Left lung (tissue), 10 donors: ENCODE measurements around the gene FBXO4. TPM values are rescaled to one million over a fixed set of nuclear protein-coding genes. Genes with fewer than 3 reads are reported as not detected.

Experiments
- ATAC-seq: fragments of 200-7000 bp; cut with Tn5 transposase; one replicate; pipeline ENCODE4 v1.9.1; 2020; ENCODE audit warnings: moderate library complexity
- DNase-seq, 4 donors: peaks; one replicate each; pipeline ENCODE4 v3.0.0-alpha.2; 2013 to 2020
- H3K27ac ChIP-seq, 2 donors: fragments of 200-600 bp; sonication (generic) in 1 of 2; one replicate each; pipeline versions ENCODE4 v1.5.0 to v1.8.0; 2020 to 2021
- H3K27me3 ChIP-seq, 2 donors: fragments of 200-600 bp; sonication (generic) in 1 of 2; one replicate each; pipeline versions ENCODE4 v1.5.0 to v1.8.0; 2020 to 2021
- H3K36me3 ChIP-seq, 2 donors: fragments of 200-600 bp; sonication (generic) in 1 of 2; one replicate each; pipeline versions ENCODE4 v1.5.0 to v1.8.0; 2020 to 2021
- H3K4me1 ChIP-seq, 2 donors: fragments of 200-600 bp; one replicate each; pipeline ENCODE4 v1.8.0; 2021
- H3K4me3 ChIP-seq, 2 donors: fragments of 200-600 bp; sonication (generic) in 1 of 2; one replicate each; pipeline versions ENCODE4 v1.5.0 to v1.8.0; 2020 to 2021; ENCODE audit warnings: mild to moderate bottlenecking in 1 of 2
- H3K9me3 ChIP-seq, 2 donors: fragments of 200-600 bp; sonication (generic) in 1 of 2; one replicate each; pipeline versions ENCODE4 v1.5.0 to v1.8.0; 2020 to 2021
- intact Hi-C, 2 donors: fragments of 100-400 bp; cut with DNase I; formaldehyde crosslinking; loops; one replicate each; pipeline versions ENCODE4 v1.11.2 to v1.14.2; 2022
- polyA plus RNA-seq, 6 donors: library from polyadenylated mRNA; unstranded; fragments of 120-200 nt; gene quantifications; one replicate each; pipeline ENCODE4 v1.2.1, GENCODE V29; 2013; ENCODE audit not compliant: insufficient read length in 6 of 6
- total RNA-seq, 2 donors: library from RNA; stranded (reverse); fragmentation: NEBNext Ultra II Directional; extraction: Animal tissue kit (Norgen Biotek cat#: 25700); gene quantifications; one replicate each; pipeline ENCODE4 v1.2.1, GENCODE V29; 2021
- TF ChIP-seq, protein P1 (sequence below), 2 donors: fragments of 200-600 bp; sonication (generic) in 1 of 2; IDR thresholded peaks; one replicate each; pipeline versions ENCODE4 v1.5.0 to v1.8.0; 2021; ENCODE audit warnings: antibody characterized with exemption in 2 of 2
- donor health status: DM: no; HTN: yes; CAD: no.
- donor health status: DM: no; HTN: no; CAD: no.

Gene FBXO4
- total and polyA plus RNA-seq, 8 donors: 6.4 to 23.9 (median 20.0) TPM

GRCh38 chr5:41921874-41922273 is 3.2 kb upstream of the FBXO4 start:
- TF ChIP-seq, protein P1, sequence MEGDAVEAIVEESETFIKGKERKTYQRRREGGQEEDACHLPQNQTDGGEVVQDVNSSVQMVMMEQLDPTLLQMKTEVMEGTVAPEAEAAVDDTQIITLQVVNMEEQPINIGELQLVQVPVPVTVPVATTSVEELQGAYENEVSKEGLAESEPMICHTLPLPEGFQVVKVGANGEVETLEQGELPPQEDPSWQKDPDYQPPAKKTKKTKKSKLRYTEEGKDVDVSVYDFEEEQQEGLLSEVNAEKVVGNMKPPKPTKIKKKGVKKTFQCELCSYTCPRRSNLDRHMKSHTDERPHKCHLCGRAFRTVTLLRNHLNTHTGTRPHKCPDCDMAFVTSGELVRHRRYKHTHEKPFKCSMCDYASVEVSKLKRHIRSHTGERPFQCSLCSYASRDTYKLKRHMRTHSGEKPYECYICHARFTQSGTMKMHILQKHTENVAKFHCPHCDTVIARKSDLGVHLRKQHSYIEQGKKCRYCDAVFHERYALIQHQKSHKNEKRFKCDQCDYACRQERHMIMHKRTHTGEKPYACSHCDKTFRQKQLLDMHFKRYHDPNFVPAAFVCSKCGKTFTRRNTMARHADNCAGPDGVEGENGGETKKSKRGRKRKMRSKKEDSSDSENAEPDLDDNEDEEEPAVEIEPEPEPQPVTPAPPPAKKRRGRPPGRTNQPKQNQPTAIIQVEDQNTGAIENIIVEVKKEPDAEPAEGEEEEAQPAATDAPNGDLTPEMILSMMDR (IDR thresholded peaks at IDR 0.05): no peak
- Histone ChIP-seq H3K9me3 (no peaks in the 10 kb centered on the region), H3K4me1 (peaks cover 0 to 17% of the 10 kb centered on the region in 2 donors), H3K4me3 (no peak overlapping the region), H3K27me3 (no peaks in the 10 kb centered on the region), H3K36me3 (peaks cover 0 to 40% of the 10 kb centered on the region in 2 donors), H3K27ac (no peak overlapping the region)
- intact Hi-C loops: no loop called here
- DNase-seq: no peak
- no peak for ATAC-seq

- H3K27ac ChIP-seq: peak overlapping the region; percentile 93 to 96
- no peaks in the 10 kb centered on the region for H3K9me3 ChIP-seq
- no peak for DNase-seq
- H3K4me1 ChIP-seq: peaks cover 0 to 17% of the 10 kb centered on the region in 2 donors
- no peak for ATAC-seq
- peak overlapping the region; percentile 68 to 70 for H3K4me3 ChIP-seq
- no peaks in the 10 kb centered on the region for H3K27me3 ChIP-seq
- intact Hi-C loops: no loop called here
- peaks cover 0 to 14% of the 10 kb centered on the region in 2 donors for H3K36me3 ChIP-seq
- TF ChIP-seq, protein P1 (IDR thresholded peaks at IDR 0.05): no peak
Measured at GRCh38 chr5:41924526-41924871, 582 bp upstream of the FBXO4 start.

DNA sequence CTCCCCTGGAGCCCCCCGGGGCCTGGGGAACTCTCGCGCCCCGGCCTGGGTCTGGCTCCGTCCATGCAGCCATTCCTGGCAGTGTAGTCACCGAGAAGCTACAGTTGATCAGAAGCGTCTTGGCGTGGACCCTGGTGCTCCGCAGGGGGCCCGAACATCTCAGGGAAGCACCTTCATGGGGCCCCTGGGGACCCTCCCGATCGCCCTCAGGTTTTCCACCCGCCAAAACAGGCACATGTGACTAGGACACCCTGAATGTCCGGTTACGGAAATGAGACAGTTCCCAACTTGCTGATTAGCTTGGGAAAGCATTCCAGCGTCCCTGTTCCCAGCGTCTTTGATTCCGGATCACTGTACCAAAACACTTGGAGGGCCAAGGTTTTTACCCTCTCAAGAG is 472 bp downstream of the FBXO4 start:
- TF ChIP-seq, protein P1 (IDR thresholded peaks at IDR 0.05): no peak
- H3K36me3 ChIP-seq: peaks cover 0 to 6% of the 10 kb centered on the region in 2 donors
- intact Hi-C loops: no loop called here
- H3K27me3 ChIP-seq: no peaks in the 10 kb centered on the region
- peaks cover 0 to 17% of the 10 kb centered on the region in 2 donors for H3K4me1 ChIP-seq
- DNase-seq: peak in 3 of 4 donors; percentile 39 to 52 (median 41)
- peak; percentile 47 for ATAC-seq
- H3K27ac ChIP-seq: peak overlapping the region; percentile 93 to 96
- no peaks in the 10 kb centered on the region for H3K9me3 ChIP-seq
- H3K4me3 ChIP-seq: peak overlapping the region; percentile 68 to 70

GRCh38 chr5:41927604-41928003 is 2.5 kb downstream of the FBXO4 start:
- no peak for ATAC-seq
- no peak for DNase-seq
- intact Hi-C loops: no loop called here

DNA sequence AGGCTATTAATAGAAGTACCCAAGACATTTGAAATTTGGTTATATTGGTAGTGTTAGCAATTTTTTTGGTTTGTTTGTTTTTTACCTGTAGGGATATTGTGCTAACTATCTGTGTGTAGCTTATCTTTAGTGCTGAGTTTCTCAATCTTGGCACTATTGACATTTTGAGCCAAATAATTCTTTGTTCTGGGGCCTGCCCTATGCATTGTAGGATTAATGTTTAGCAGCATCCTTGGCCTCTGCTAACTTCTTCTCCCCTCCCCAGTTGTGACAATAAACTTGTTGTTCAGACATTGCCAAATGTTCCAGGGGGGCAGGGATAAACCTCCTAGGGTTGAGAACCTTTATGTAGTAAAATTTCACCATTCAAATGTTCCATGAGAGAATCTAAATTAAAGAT is 4.0 kb downstream of the FBXO4 start:
- ATAC-seq (no peak), DNase-seq (no peak)
- intact Hi-C loops: no loop called here
- Histone ChIP-seq H3K27ac (no peak overlapping the region), H3K36me3 (peaks cover 4 to 17% of the 10 kb centered on the region in 2 donors), H3K9me3 (no peaks in the 10 kb centered on the region), H3K4me1 (peaks cover 0 to 17% of the 10 kb centered on the region in 2 donors), H3K27me3 (no peaks in the 10 kb centered on the region), H3K4me3 (no peak overlapping the region)
- TF ChIP-seq, protein P1 (IDR thresholded peaks at IDR 0.05): no peak

More at GRCh38 chr5:41927604-41928003, 2.5 kb downstream of the FBXO4 start:
- Histone ChIP-seq H3K9me3 (no peaks in the 10 kb centered on the region), H3K4me3 (no peak overlapping the region), H3K27me3 (no peaks in the 10 kb centered on the region), H3K27ac (no peak overlapping the region), H3K4me1 (peaks cover 0 to 17% of the 10 kb centered on the region in 2 donors), H3K36me3 (peaks cover 4 to 12% of the 10 kb centered on the region in 2 donors)
- TF ChIP-seq, protein P1 (IDR thresholded peaks at IDR 0.05): no peak
